ENCODE data around the gene MYH14. TPM values are rescaled to one million over a fixed set of nuclear protein-coding genes. Genes with fewer than 3 reads are reported as not detected.

MYH14 gene
- total and polyA plus RNA-seq, 2 of the 4 experiments (the other 2 are of a cell fraction): not detected

DNA sequence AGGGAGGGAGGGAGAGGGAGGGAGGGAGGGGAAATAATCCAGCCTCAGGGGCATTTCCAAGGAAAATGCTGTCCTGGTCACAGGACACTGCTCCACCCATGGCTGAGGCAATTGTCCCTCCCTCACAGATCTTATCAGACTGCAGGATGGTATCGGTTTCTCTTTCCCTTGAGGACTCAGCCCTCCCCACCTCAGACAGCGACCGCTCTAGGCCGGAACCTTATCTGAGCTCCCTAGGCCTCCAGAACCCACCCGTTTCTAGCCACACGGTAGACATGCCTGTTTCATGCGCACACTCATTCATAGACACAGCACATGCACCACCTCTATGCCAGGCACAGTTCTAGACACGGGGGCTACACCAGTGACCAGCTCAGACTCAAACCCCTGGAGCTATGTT lies 30.3 kb upstream of the MYH14 start:
- peaks cover 13% of the 10 kb centered on the region for H3K9me3 ChIP-seq (ENCODE audit: control insufficient read depth, insufficient read depth, low read length)
- no peak overlapping the region for H2BK120ac ChIP-seq (ENCODE audit: low read depth, low read length)
- no peak overlapping the region for H4K5ac ChIP-seq (ENCODE audit: low read depth, low read length)
- 67% methylated on average over 1 of the region's 8 CpGs; no CpG with 5 or more reads in 1 of the 2 experiments for WGBS, 2 experiments (ENCODE audit: extremely low coverage in 2 of 2, insufficient read length in 1 of 2)
- no peak overlapping the region for H3K4ac ChIP-seq (ENCODE audit: low read depth, low read length)
- H3K27ac ChIP-seq (ENCODE audit: insufficient read depth, low read length): no peak overlapping the region
- no peak overlapping the region for H3K9ac ChIP-seq (ENCODE audit: low read depth, low read length)
- no TSS peak for BruUV-seq (replicated peaks)
- no peak overlapping the region for H4K91ac ChIP-seq (ENCODE audit: insufficient read depth, low read depth, low read length)
- no peak overlapping the region for H3K14ac ChIP-seq (replicated peaks; ENCODE audit: low read depth, low read length)
- H3K9me1 ChIP-seq (ENCODE audit: insufficient read depth, low read length): no peaks in the 10 kb centered on the region
- no peak overlapping the region for H2AFZ ChIP-seq (replicated peaks; ENCODE audit: low read length, poor library complexity)
- H3K79me1 ChIP-seq (ENCODE audit: low read depth in 1 of 2, low read length in 2 of 2): no peaks in the 10 kb centered on the region
- TF ChIP-seq, protein P1, sequence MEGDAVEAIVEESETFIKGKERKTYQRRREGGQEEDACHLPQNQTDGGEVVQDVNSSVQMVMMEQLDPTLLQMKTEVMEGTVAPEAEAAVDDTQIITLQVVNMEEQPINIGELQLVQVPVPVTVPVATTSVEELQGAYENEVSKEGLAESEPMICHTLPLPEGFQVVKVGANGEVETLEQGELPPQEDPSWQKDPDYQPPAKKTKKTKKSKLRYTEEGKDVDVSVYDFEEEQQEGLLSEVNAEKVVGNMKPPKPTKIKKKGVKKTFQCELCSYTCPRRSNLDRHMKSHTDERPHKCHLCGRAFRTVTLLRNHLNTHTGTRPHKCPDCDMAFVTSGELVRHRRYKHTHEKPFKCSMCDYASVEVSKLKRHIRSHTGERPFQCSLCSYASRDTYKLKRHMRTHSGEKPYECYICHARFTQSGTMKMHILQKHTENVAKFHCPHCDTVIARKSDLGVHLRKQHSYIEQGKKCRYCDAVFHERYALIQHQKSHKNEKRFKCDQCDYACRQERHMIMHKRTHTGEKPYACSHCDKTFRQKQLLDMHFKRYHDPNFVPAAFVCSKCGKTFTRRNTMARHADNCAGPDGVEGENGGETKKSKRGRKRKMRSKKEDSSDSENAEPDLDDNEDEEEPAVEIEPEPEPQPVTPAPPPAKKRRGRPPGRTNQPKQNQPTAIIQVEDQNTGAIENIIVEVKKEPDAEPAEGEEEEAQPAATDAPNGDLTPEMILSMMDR (conservative IDR thresholded peaks at IDR 0.05; ENCODE audit: low read depth, low read length): no peak
- TF ChIP-seq SMC3 (IDR thresholded peaks at IDR 0.05; ENCODE audit: low read depth, low read length): no peak
- TF ChIP-seq CEBPB (IDR thresholded peaks at IDR 0.05; ENCODE audit: low read depth, low read length): no peak
- TF ChIP-seq MXI1 (IDR thresholded peaks at IDR 0.05; ENCODE audit: borderline replicate concordance, low read depth, low read length): no peak
- no peak for TF ChIP-seq CHD1 (IDR thresholded peaks at IDR 0.05; ENCODE audit: low read depth, low read length)
- TF ChIP-seq MAFK (IDR thresholded peaks at IDR 0.05; ENCODE audit: low read depth, low read length): no peak
- H3K27me3 ChIP-seq (ENCODE audit: control insufficient read depth, insufficient read depth, low read length): no peaks in the 10 kb centered on the region
- intact Hi-C loops (cut with micrococcal nuclease) (no loop called here), dilution Hi-C loops (cut with HindIII; ENCODE audit: low sequenced_read_pairs, unreplicated experiment) (no loop called here), in situ Hi-C loops (cut with MboI; ENCODE audit: low sequenced_read_pairs) (no loop called here)
- no peak for DNase-seq
- H2BK5ac ChIP-seq (ENCODE audit: low read depth, low read length, poor library complexity, severe bottlenecking): no peak overlapping the region
- ChIA-PET POLR2A (ENCODE audit: unreplicated experiment) (no interaction called here), CTCF (no interaction called here)
- no peak overlapping the region for H3K4me3 ChIP-seq (ENCODE audit: insufficient read depth, low read depth, low read length)
- no peak overlapping the region for H2AK5ac ChIP-seq (ENCODE audit: low read depth, low read length)
- no peak overlapping the region for H2AK9ac ChIP-seq (replicated peaks; ENCODE audit: low read depth, low read length, poor library complexity)
- no peak for ATAC-seq (ENCODE audit: low read depth)
- H4K20me1 ChIP-seq (ENCODE audit: insufficient read depth, low read length): no peaks in the 10 kb centered on the region
- H3K23ac ChIP-seq (ENCODE audit: low read depth, low read length): no peak overlapping the region
- H2BK20ac ChIP-seq (ENCODE audit: low read depth, low read length): no peak overlapping the region
- H3K4me1 ChIP-seq (ENCODE audit: control insufficient read depth, insufficient read depth, low read length): no peaks in the 10 kb centered on the region
- H4K8ac ChIP-seq (ENCODE audit: low read depth in 2 of 2, low read length in 2 of 2): no peak overlapping the region
- H3K4me2 ChIP-seq (ENCODE audit: low read depth, low read length): no peak overlapping the region
- H3K36me3 ChIP-seq (ENCODE audit: control insufficient read depth, insufficient read depth, low read length): no peaks in the 10 kb centered on the region
- no peak overlapping the region for H3K56ac ChIP-seq (ENCODE audit: extremely low read depth, insufficient read depth, low read length)
- no peak overlapping the region for H2BK15ac ChIP-seq (ENCODE audit: low read depth, low read length)
- H3K18ac ChIP-seq (ENCODE audit: low read depth, low read length): no peak overlapping the region

Measured in IMR-90 (cell line).